COLO668 (cell line): ENCODE measurements around the gene TTC6.

Experiments
- DNase-seq: peaks from one replicate; lab custom pipeline; 2025; ENCODE audit not compliant: unreplicated experiment; lab: John Stamatoyannopoulos, UW

The TTC6 gene

GRCh38 chr14:37584211-37585100, 11.0 kb upstream of the TTC6 start:
- peak; percentile 87 for DNase-seq

GRCh38 chr14:37585101-37585511, 10.3 kb upstream of the TTC6 start:
- peak; percentile 86 for DNase-seq

GRCh38 chr14:37585971-37586796, 9.2 kb upstream of the TTC6 start:
- DNase-seq = peak; percentile 44

- no peak for DNase-seq
Measured at GRCh38 chr14:37586797-37587130, 8.7 kb upstream of the TTC6 start.

GRCh38 chr14:37587131-37587803, 8.2 kb upstream of the TTC6 start:
- no peak for DNase-seq

GRCh38 chr14:37587881-37588666, 7.4 kb upstream of the TTC6 start:
- peak; percentile 84 for DNase-seq

GRCh38 chr14:37588667-37588955, 6.8 kb upstream of the TTC6 start:
- no peak for DNase-seq

GRCh38 chr14:37588956-37589714, 6.3 kb upstream of the TTC6 start:
- DNase-seq = peak; percentile 56

GRCh38 chr14:37589715-37590427, 5.6 kb upstream of the TTC6 start:
- DNase-seq = no peak

GRCh38 chr14:37590428-37591139, 4.8 kb upstream of the TTC6 start:
- no peak for DNase-seq

GRCh38 chr14:37591311-37591940, 4.0 kb upstream of the TTC6 start:
- DNase-seq = peak; percentile 84

GRCh38 chr14:37591941-37592481, 3.4 kb upstream of the TTC6 start:
- peak; percentile 84 for DNase-seq

GRCh38 chr14:37592482-37593408, 2.7 kb upstream of the TTC6 start:
- DNase-seq = peak; percentile 81

- DNase-seq = no peak
Measured at GRCh38 chr14:37593511-37594237, 1.8 kb upstream of the TTC6 start.

GRCh38 chr14:37594238-37594970, 1.0 kb upstream of the TTC6 start:
- DNase-seq = peak; percentile 91
